Measurements from ENCODE around the gene CDYL. TPM values are rescaled to one million over a fixed set of nuclear protein-coding genes. Genes with fewer than 3 reads are reported as not detected.

The CDYL gene
- total RNA-seq, 1 experiment from 2014 or later: 60.8 TPM

GRCh38 chr6:4913705-4914419 lies 137.7 kb downstream of the CDYL start:
- intact Hi-C loops (cut with micrococcal nuclease; ENCODE audit: unreplicated experiment): no loop called here
- Histone ChIP-seq H3K27me3 (ENCODE audit: insufficient read depth, low read depth) (no peaks in the 10 kb centered on the region), H3K9me3 (ENCODE audit: insufficient read depth, low read depth) (no peaks in the 10 kb centered on the region), H3K4me1 (replicated peaks; ENCODE audit: insufficient read depth) (peaks cover 26% of the 10 kb centered on the region), H4K20me1 (ENCODE audit: insufficient read depth) (no peaks in the 10 kb centered on the region), H3K9me2 (ENCODE audit: insufficient read depth) (no peaks in the 10 kb centered on the region), H3F3A (ENCODE audit: insufficient read depth, low read depth) (peaks cover 13% of the 10 kb centered on the region; the same call in 1 of the 2 replicates), H2AFZ (peak overlapping the region; percentile 66), H3K79me2 (ENCODE audit: low read depth) (0 out of 2 replicates have a peak, but pooled peaks cover 8% of the 10 kb centered on the region), H3K4me3 (no peak overlapping the region), H3K4me2 (peak overlapping the region; percentile 66), H3K36me3 (ENCODE audit: low read depth) (no peaks in the 10 kb centered on the region), H3K27ac (peak overlapping the region; percentile 80)
- DNase-seq: peak; percentile 66 to 81
- ChIA-PET CTCF (no interaction called here), POLR2A (ENCODE audit: unreplicated experiment) (no interaction called here)
- no TSS peak for BruUV-seq (replicated peaks)
- TF ChIP-seq EZH2 (IDR thresholded peaks at IDR 0.05; ENCODE audit: low read depth): no peak
- TF ChIP-seq, protein P1, sequence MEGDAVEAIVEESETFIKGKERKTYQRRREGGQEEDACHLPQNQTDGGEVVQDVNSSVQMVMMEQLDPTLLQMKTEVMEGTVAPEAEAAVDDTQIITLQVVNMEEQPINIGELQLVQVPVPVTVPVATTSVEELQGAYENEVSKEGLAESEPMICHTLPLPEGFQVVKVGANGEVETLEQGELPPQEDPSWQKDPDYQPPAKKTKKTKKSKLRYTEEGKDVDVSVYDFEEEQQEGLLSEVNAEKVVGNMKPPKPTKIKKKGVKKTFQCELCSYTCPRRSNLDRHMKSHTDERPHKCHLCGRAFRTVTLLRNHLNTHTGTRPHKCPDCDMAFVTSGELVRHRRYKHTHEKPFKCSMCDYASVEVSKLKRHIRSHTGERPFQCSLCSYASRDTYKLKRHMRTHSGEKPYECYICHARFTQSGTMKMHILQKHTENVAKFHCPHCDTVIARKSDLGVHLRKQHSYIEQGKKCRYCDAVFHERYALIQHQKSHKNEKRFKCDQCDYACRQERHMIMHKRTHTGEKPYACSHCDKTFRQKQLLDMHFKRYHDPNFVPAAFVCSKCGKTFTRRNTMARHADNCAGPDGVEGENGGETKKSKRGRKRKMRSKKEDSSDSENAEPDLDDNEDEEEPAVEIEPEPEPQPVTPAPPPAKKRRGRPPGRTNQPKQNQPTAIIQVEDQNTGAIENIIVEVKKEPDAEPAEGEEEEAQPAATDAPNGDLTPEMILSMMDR (conservative IDR thresholded peaks at IDR 0.05): no peak

- DNase-seq: no peak
- 0 out of 2 replicates have a peak, but pooled peaks cover 9% of the 10 kb centered on the region for H3K79me2 ChIP-seq (ENCODE audit: low read depth)
- H3K27ac ChIP-seq: peak overlapping the region; percentile 80
- POLR2A ChIA-PET (ENCODE audit: unreplicated experiment): no interaction called here
- H3F3A ChIP-seq (ENCODE audit: insufficient read depth, low read depth): peaks cover 13% of the 10 kb centered on the region; the same call in 1 of the 2 replicates
- H3K9me2 ChIP-seq (ENCODE audit: insufficient read depth): no peaks in the 10 kb centered on the region
- intact Hi-C loops (cut with micrococcal nuclease; ENCODE audit: unreplicated experiment): no loop called here
- CTCF ChIA-PET: no interaction called here
- no peaks in the 10 kb centered on the region for H3K9me3 ChIP-seq (ENCODE audit: insufficient read depth, low read depth)
- TF ChIP-seq, protein P1 (conservative IDR thresholded peaks at IDR 0.05): no peak
- no peak for TF ChIP-seq EZH2 (IDR thresholded peaks at IDR 0.05; ENCODE audit: low read depth)
- H4K20me1 ChIP-seq (ENCODE audit: insufficient read depth): no peaks in the 10 kb centered on the region
- BruUV-seq (replicated peaks): no TSS peak
- no peaks in the 10 kb centered on the region for H3K27me3 ChIP-seq (ENCODE audit: insufficient read depth, low read depth)
- H3K4me2 ChIP-seq: peak overlapping the region; percentile 66
- H2AFZ ChIP-seq: no peak overlapping the region
- H3K36me3 ChIP-seq (ENCODE audit: low read depth): no peaks in the 10 kb centered on the region
- no peak overlapping the region for H3K4me3 ChIP-seq
- H3K4me1 ChIP-seq (replicated peaks; ENCODE audit: insufficient read depth): peaks cover 26% of the 10 kb centered on the region
Measured at GRCh38 chr6:4914420-4915159, 138.4 kb downstream of the CDYL start.

GRCh38 chr6:4916954-4917561 lies 140.9 kb downstream of the CDYL start:
- H4K20me1 ChIP-seq (ENCODE audit: insufficient read depth): no peaks in the 10 kb centered on the region
- TF ChIP-seq, protein P1 (conservative IDR thresholded peaks at IDR 0.05): no peak
- no peak for TF ChIP-seq EZH2 (IDR thresholded peaks at IDR 0.05; ENCODE audit: low read depth)
- H3K4me1 ChIP-seq (replicated peaks; ENCODE audit: insufficient read depth): peaks cover 26% of the 10 kb centered on the region
- no peaks in the 10 kb centered on the region for H3K27me3 ChIP-seq (ENCODE audit: insufficient read depth, low read depth)
- H3F3A ChIP-seq (ENCODE audit: insufficient read depth, low read depth): peaks cover 13% of the 10 kb centered on the region; the same call in 1 of the 2 replicates
- POLR2A ChIA-PET (ENCODE audit: unreplicated experiment): no interaction called here
- no peaks in the 10 kb centered on the region for H3K36me3 ChIP-seq (ENCODE audit: low read depth)
- H3K9me3 ChIP-seq (ENCODE audit: insufficient read depth, low read depth): no peaks in the 10 kb centered on the region
- no peak overlapping the region for H3K4me2 ChIP-seq
- no peaks in the 10 kb centered on the region for H3K9me2 ChIP-seq (ENCODE audit: insufficient read depth)
- CTCF ChIA-PET: no interaction called here
- 0 out of 2 replicates have a peak, but pooled peaks cover 9% of the 10 kb centered on the region for H3K79me2 ChIP-seq (ENCODE audit: low read depth)
- no TSS peak for BruUV-seq (replicated peaks)
- intact Hi-C loops (cut with micrococcal nuclease; ENCODE audit: unreplicated experiment): no loop called here
- DNase-seq: no peak
- no peak overlapping the region for H2AFZ ChIP-seq
- no peak overlapping the region for H3K27ac ChIP-seq
- no peak overlapping the region for H3K4me3 ChIP-seq

Measured in PC-9 (cell line).